Measurements from ENCODE around the gene ZBTB7B. TPM values are rescaled to one million over a fixed set of nuclear protein-coding genes. Genes with fewer than 3 reads are reported as not detected.
A peak's percentile ranks its signal among the peaks of the same experiment; 100 is the strongest.

ZBTB7B gene
- total RNA-seq, 4 donors from 2014 or later = 44.6 to 53.4 (median 49.5) TPM

GRCh38 chr1:155018617-155019348 is 16.2 kb downstream of the ZBTB7B start:
- H3K4me1 ChIP-seq = peaks cover 0 to 53% (median 27%) of the 10 kb centered on the region in 4 donors
- no peaks in the 10 kb centered on the region for H3K9me3 ChIP-seq
- TF ChIP-seq POLR2A (IDR thresholded peaks at IDR 0.05) (no peak), CTCF (IDR thresholded peaks at IDR 0.05) (no peak), EP300 (IDR thresholded peaks at IDR 0.05) (no peak)
- no peaks in the 10 kb centered on the region for H3K27me3 ChIP-seq
- H3K36me3 ChIP-seq = peaks cover 0 to 31% (median 0%) of the 10 kb centered on the region in 3 donors
- no peak for DNase-seq (ENCODE audit: low spot score in 2 of 2)
- no peak overlapping the region for H3K4me3 ChIP-seq
- H3K27ac ChIP-seq = peak overlapping the region; percentile 86 to 99 (median 97)
- WGBS, 2 donors = 70 to 71% methylated on average over 8 of the region's 8 CpGs

- Histone ChIP-seq H3K4me3 (no peak overlapping the region), H3K36me3 (peaks cover 0 to 28% (median 0%) of the 10 kb centered on the region in 3 donors), H3K27me3 (no peaks in the 10 kb centered on the region), H3K27ac (peak overlapping the region in 2 of 4 donors; percentile 97 to 99), H3K4me1 (peaks cover 0 to 50% (median 24%) of the 10 kb centered on the region in 4 donors), H3K9me3 (no peaks in the 10 kb centered on the region)
- WGBS, 2 donors = 67 to 71% methylated on average over 11 of the region's 11 CpGs
- DNase-seq (ENCODE audit: low spot score in 2 of 2) = no peak
- no peak for TF ChIP-seq EP300 (IDR thresholded peaks at IDR 0.05)
- no peak for TF ChIP-seq CTCF (IDR thresholded peaks at IDR 0.05)
- no peak for TF ChIP-seq POLR2A (IDR thresholded peaks at IDR 0.05)
These were observed 17.0 kb downstream of the ZBTB7B start for GRCh38 chr1:155019377-155020245.

GRCh38 chr1:155022136-155022926 is 19.7 kb downstream of the ZBTB7B start:
- Histone ChIP-seq H3K36me3 (peaks cover 0 to 7% (median 0%) of the 10 kb centered on the region in 3 donors), H3K27me3 (no peaks in the 10 kb centered on the region), H3K27ac (no peak overlapping the region), H3K4me1 (peaks cover 0 to 35% (median 14%) of the 10 kb centered on the region in 4 donors), H3K9me3 (no peaks in the 10 kb centered on the region), H3K4me3 (no peak overlapping the region)
- DNase-seq (ENCODE audit: low spot score in 2 of 2) = no peak
- 83 to 85% methylated on average over 8 of the region's 8 CpGs for WGBS, 2 donors
- TF ChIP-seq CTCF (IDR thresholded peaks at IDR 0.05) (no peak), EP300 (IDR thresholded peaks at IDR 0.05) (no peak), POLR2A (IDR thresholded peaks at IDR 0.05) (no peak)

GRCh38 chr1:155022927-155023236 is 20.3 kb downstream of the ZBTB7B start:
- Histone ChIP-seq H3K4me3 (no peak overlapping the region), H3K27ac (no peak overlapping the region), H3K36me3 (peaks cover 0 to 7% (median 0%) of the 10 kb centered on the region in 3 donors), H3K27me3 (no peaks in the 10 kb centered on the region), H3K9me3 (no peaks in the 10 kb centered on the region), H3K4me1 (peaks cover 0 to 30% (median 10%) of the 10 kb centered on the region in 4 donors)
- TF ChIP-seq POLR2A (IDR thresholded peaks at IDR 0.05) = no peak
- no peak for TF ChIP-seq EP300 (IDR thresholded peaks at IDR 0.05)
- no peak for TF ChIP-seq CTCF (IDR thresholded peaks at IDR 0.05)
- no peak for DNase-seq (ENCODE audit: low spot score in 2 of 2)
- WGBS, 2 donors = 64 to 67% methylated on average over 4 of the region's 4 CpGs

All from tibial nerve (tissue), 4 donors.